ENCODE measurements around the gene POLD2.

- no peak for TF ChIP-seq MAX (IDR thresholded peaks at IDR 0.05; ENCODE audit: insufficient read depth, insufficient read length)
- TF ChIP-seq POLR2A (IDR thresholded peaks at IDR 0.05; ENCODE audit: low read depth, low read length) = peak; percentile 54
- peak; percentile 80 for TF ChIP-seq POLR2AphosphoS5 (IDR thresholded peaks at IDR 0.05; ENCODE audit: insufficient read depth, low read depth, low read length)
- TF ChIP-seq EZH2 (IDR thresholded peaks at IDR 0.05; ENCODE audit: borderline replicate concordance, low read depth, low read length, severe bottlenecking) = no peak
- TF ChIP-seq MYC (IDR thresholded peaks at IDR 0.05; ENCODE audit: low read depth, low read length) = no peak
- TF ChIP-seq, protein P1, sequence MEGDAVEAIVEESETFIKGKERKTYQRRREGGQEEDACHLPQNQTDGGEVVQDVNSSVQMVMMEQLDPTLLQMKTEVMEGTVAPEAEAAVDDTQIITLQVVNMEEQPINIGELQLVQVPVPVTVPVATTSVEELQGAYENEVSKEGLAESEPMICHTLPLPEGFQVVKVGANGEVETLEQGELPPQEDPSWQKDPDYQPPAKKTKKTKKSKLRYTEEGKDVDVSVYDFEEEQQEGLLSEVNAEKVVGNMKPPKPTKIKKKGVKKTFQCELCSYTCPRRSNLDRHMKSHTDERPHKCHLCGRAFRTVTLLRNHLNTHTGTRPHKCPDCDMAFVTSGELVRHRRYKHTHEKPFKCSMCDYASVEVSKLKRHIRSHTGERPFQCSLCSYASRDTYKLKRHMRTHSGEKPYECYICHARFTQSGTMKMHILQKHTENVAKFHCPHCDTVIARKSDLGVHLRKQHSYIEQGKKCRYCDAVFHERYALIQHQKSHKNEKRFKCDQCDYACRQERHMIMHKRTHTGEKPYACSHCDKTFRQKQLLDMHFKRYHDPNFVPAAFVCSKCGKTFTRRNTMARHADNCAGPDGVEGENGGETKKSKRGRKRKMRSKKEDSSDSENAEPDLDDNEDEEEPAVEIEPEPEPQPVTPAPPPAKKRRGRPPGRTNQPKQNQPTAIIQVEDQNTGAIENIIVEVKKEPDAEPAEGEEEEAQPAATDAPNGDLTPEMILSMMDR (IDR thresholded peaks at IDR 0.05; ENCODE audit: extremely low read depth in 1 of 2, insufficient read depth in 1 of 2, low read depth in 1 of 2, low read length in 2 of 2) = peak; percentile 84 to 91
- TF ChIP-seq JUN (IDR thresholded peaks at IDR 0.05; ENCODE audit: borderline replicate concordance, insufficient read depth, insufficient read length, low read depth) = no peak
- TF ChIP-seq GATA2 (IDR thresholded peaks at IDR 0.05; ENCODE audit: insufficient read depth, insufficient read length, low read depth, low read length) = no peak
- TF ChIP-seq FOS (IDR thresholded peaks at IDR 0.05; ENCODE audit: borderline replicate concordance, insufficient read depth, low read length) = peak; percentile 84
These were observed 50.8 kb downstream of the POLD2 start for GRCh38 chr7:44072364-44073231.
